ENCODE measurements around the gene ELFN1. TPM values are rescaled to one million over a fixed set of nuclear protein-coding genes. Genes with fewer than 3 reads are reported as not detected.

Gene ELFN1
- polyA plus RNA-seq, 1 donor (not counting 4 experiments of a cell fraction or from before 2014, with no cell fraction given): 0.03 TPM

GRCh38 chr7:1677206-1678080 is 7.4 kb downstream of the ELFN1 start:
- Histone ChIP-seq H4K20me1 (ENCODE audit: control insufficient read depth, extremely low read depth, insufficient read depth, low read length) (peaks cover under 1% of the 10 kb centered on the region), H3K4me2 (ENCODE audit: control insufficient read depth, extremely low read depth, insufficient read depth, low read depth, low read length) (no peak overlapping the region), H3K9ac (ENCODE audit: control insufficient read depth, extremely low read depth, insufficient read depth, low read length) (no peak overlapping the region), H2AFZ (ENCODE audit: control insufficient read depth, low read length) (no peak overlapping the region), H3K9me3 (ENCODE audit: control insufficient read depth, low read depth, low read length) (no peaks in the 10 kb centered on the region), H3K27me3 (ENCODE audit: control insufficient read depth, extremely low read depth, insufficient read depth, low read length) (peaks cover 11% of the 10 kb centered on the region), H3K79me2 (ENCODE audit: control insufficient read depth, insufficient read depth, low read length) (no peaks in the 10 kb centered on the region), H3K9me1 (ENCODE audit: control insufficient read depth, extremely low read depth, insufficient read depth, low read length) (no peaks in the 10 kb centered on the region), H3K4me3 (ENCODE audit: control insufficient read depth in 2 of 3, extremely low read depth in 1 of 3, insufficient read depth in 2 of 3, low read depth in 1 of 3, low read length in 3 of 3) (no peak overlapping the region), H3K4me1 (ENCODE audit: control insufficient read depth, extremely low read depth, insufficient read depth, low read length) (no peaks in the 10 kb centered on the region), H3K36me3 (ENCODE audit: control insufficient read depth in 2 of 2, extremely low read depth in 1 of 2, insufficient read depth in 2 of 2, low read length in 2 of 2) (no peaks in the 10 kb centered on the region), H3K27ac (ENCODE audit: control insufficient read depth, insufficient read depth, low read length) (no peak overlapping the region)
- no peak for DNase-seq (ENCODE audit: low read depth, low spot score)
- dilution Hi-C loops (cut with MboI; ENCODE audit: extremely low pct_ligation_motif_present, low sequenced_read_pairs): no loop called here
- TF ChIP-seq, protein P1, sequence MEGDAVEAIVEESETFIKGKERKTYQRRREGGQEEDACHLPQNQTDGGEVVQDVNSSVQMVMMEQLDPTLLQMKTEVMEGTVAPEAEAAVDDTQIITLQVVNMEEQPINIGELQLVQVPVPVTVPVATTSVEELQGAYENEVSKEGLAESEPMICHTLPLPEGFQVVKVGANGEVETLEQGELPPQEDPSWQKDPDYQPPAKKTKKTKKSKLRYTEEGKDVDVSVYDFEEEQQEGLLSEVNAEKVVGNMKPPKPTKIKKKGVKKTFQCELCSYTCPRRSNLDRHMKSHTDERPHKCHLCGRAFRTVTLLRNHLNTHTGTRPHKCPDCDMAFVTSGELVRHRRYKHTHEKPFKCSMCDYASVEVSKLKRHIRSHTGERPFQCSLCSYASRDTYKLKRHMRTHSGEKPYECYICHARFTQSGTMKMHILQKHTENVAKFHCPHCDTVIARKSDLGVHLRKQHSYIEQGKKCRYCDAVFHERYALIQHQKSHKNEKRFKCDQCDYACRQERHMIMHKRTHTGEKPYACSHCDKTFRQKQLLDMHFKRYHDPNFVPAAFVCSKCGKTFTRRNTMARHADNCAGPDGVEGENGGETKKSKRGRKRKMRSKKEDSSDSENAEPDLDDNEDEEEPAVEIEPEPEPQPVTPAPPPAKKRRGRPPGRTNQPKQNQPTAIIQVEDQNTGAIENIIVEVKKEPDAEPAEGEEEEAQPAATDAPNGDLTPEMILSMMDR (optimal IDR thresholded peaks at IDR 0.05 in 1 of 3, IDR thresholded peaks at IDR 0.05 in 1 of 3, conservative IDR thresholded peaks at IDR 0.05 in 1 of 3; ENCODE audit: extremely low read depth in 1 of 3, insufficient read depth in 2 of 3, low read length in 3 of 3): no peak
- TF ChIP-seq EZH2 (IDR thresholded peaks at IDR 0.05; ENCODE audit: low read length): no peak
- FAIRE-seq: no peak

GRCh38 chr7:1678081-1678543 is 8.0 kb downstream of the ELFN1 start:
- Histone ChIP-seq H3K79me2 (ENCODE audit: control insufficient read depth, insufficient read depth, low read length) (no peaks in the 10 kb centered on the region), H3K27ac (ENCODE audit: control insufficient read depth, insufficient read depth, low read length) (no peak overlapping the region), H3K9ac (ENCODE audit: control insufficient read depth, extremely low read depth, insufficient read depth, low read length) (no peak overlapping the region), H3K36me3 (ENCODE audit: control insufficient read depth in 2 of 2, extremely low read depth in 1 of 2, insufficient read depth in 2 of 2, low read length in 2 of 2) (no peaks in the 10 kb centered on the region), H4K20me1 (ENCODE audit: control insufficient read depth, extremely low read depth, insufficient read depth, low read length) (no peaks in the 10 kb centered on the region), H3K9me3 (ENCODE audit: control insufficient read depth, low read depth, low read length) (no peaks in the 10 kb centered on the region), H3K9me1 (ENCODE audit: control insufficient read depth, extremely low read depth, insufficient read depth, low read length) (no peaks in the 10 kb centered on the region), H3K4me3 (ENCODE audit: control insufficient read depth in 2 of 3, extremely low read depth in 1 of 3, insufficient read depth in 2 of 3, low read depth in 1 of 3, low read length in 3 of 3) (no peak overlapping the region), H2AFZ (ENCODE audit: control insufficient read depth, low read length) (no peak overlapping the region), H3K4me1 (ENCODE audit: control insufficient read depth, extremely low read depth, insufficient read depth, low read length) (no peaks in the 10 kb centered on the region), H3K27me3 (ENCODE audit: control insufficient read depth, extremely low read depth, insufficient read depth, low read length) (peaks cover 10% of the 10 kb centered on the region), H3K4me2 (ENCODE audit: control insufficient read depth, extremely low read depth, insufficient read depth, low read depth, low read length) (no peak overlapping the region)
- dilution Hi-C loops (cut with MboI; ENCODE audit: extremely low pct_ligation_motif_present, low sequenced_read_pairs): no loop called here
- TF ChIP-seq, protein P1 (optimal IDR thresholded peaks at IDR 0.05 in 1 of 3, IDR thresholded peaks at IDR 0.05 in 1 of 3, conservative IDR thresholded peaks at IDR 0.05 in 1 of 3; ENCODE audit: extremely low read depth in 1 of 3, insufficient read depth in 2 of 3, low read length in 3 of 3): no peak
- no peak for TF ChIP-seq EZH2 (IDR thresholded peaks at IDR 0.05; ENCODE audit: low read length)
- FAIRE-seq: no peak
- DNase-seq (ENCODE audit: low read depth, low spot score): no peak

All from keratinocyte (primary cell).